SK-N-SH (cell line): ENCODE measurements around the gene TLX2. TPM values are rescaled to one million over a fixed set of nuclear protein-coding genes. Genes with fewer than 3 reads are reported as not detected.

ENCODE experiments used
- CTCF ChIA-PET: fragments of 300-600, 350-600 bp; formaldehyde crosslinking; extraction: SDS; loops from one replicate; lab custom pipeline; 2021; lab: Yijun Ruan, JAX
- POLR2A ChIA-PET: fragments of 350-600 bp; sonication (Branson Sonifier 250); formaldehyde crosslinking; extraction: SDS; loops from one replicate; lab custom pipeline; 2020; ENCODE audit warnings: antibody characterized with exemption, inconsistent platforms; lab: Yijun Ruan, JAX
- DNase-seq: peaks from one replicate; pipeline ENCODE4 v3.0.0; 2012
- H2AFZ ChIP-seq: fragments of 200-600 bp; sonication (generic); 2 replicates; pipeline ENCODE4 v1.8.1; 2016; ENCODE audit warnings: antibody characterized with exemption, mild to moderate bottlenecking, low read depth
- H3F3A ChIP-seq: fragments of 200-600 bp; sonication (generic); replicated peaks from 2 replicates; pipeline ENCODE3; 2016; ENCODE audit warnings: antibody characterized with exemption, mild to moderate bottlenecking; ENCODE audit not compliant: insufficient read depth
- H3K27ac ChIP-seq, 2 experiments: fragments of 200-500 bp in 1 of 2; fragments of 200-600 bp in 1 of 2; sonication (Bioruptor generic) in 1 of 2; sonication (generic), shearing (Covaris generic) in 1 of 2; 2 replicates each; pipeline versions ENCODE4 v1.5.1 to v1.6.1; 2014 to 2016; ENCODE audit warnings: low read depth in 2 of 2, inconsistent platforms in 1 of 2, low read length in 1 of 2, mild to moderate bottlenecking in 1 of 2, mixed read lengths in 1 of 2
- H3K27me3 ChIP-seq: fragments of 200-600 bp; sonication (generic), shearing (Covaris generic); 2 replicates; pipeline ENCODE4 v1.6.1; 2016; ENCODE audit warnings: mixed run types; ENCODE audit not compliant: insufficient read depth
- H3K36me3 ChIP-seq, 2 experiments: fragments of 200-500 bp in 1 of 2; fragments of 200-600 bp in 1 of 2; sonication (Bioruptor generic) in 1 of 2; sonication (generic) in 1 of 2; replicated peaks in 1 of 2; 2 replicates each; pipeline versions ENCODE3 to v1.5.1; 2014 to 2016; ENCODE audit warnings: low read length in 1 of 2, mild to moderate bottlenecking in 1 of 2; ENCODE audit not compliant: insufficient read depth in 2 of 2, control insufficient read depth in 1 of 2
- H3K4me1 ChIP-seq, 2 experiments: fragments of 200-500 bp in 1 of 2; fragments of 200-600 bp in 1 of 2; sonication (Bioruptor generic) in 1 of 2; sonication (generic), shearing (Covaris generic) in 1 of 2; 2 replicates each; pipeline versions ENCODE4 v1.5.1 to v1.6.1; 2014 to 2016; ENCODE audit warnings: low read depth in 1 of 2, low read length in 1 of 2, mixed run types in 1 of 2; ENCODE audit not compliant: insufficient read depth in 2 of 2, control insufficient read depth in 1 of 2
- H3K4me2 ChIP-seq: fragments of 200-600 bp; sonication (generic), shearing (Covaris generic); 2 replicates; pipeline ENCODE4 v1.6.1; 2017; ENCODE audit warnings: mixed run types
- H3K4me3 ChIP-seq, 2 experiments: fragments of 200-500 bp in 1 of 2; fragments of 200-600 bp in 1 of 2; sonication (Bioruptor generic) in 1 of 2; sonication (generic), shearing (Covaris generic) in 1 of 2; 2 replicates each; pipeline versions ENCODE4 v1.5.1 to v1.8.1; 2014 to 2016; ENCODE audit warnings: low read depth in 2 of 2, inconsistent platforms in 1 of 2, low read length in 1 of 2, mild to moderate bottlenecking in 1 of 2, mixed read lengths in 1 of 2, moderate library complexity in 1 of 2
- H3K79me2 ChIP-seq: fragments of 200-600 bp; sonication (generic); 2 replicates; pipeline ENCODE4 v1.8.1; 2017; ENCODE audit warnings: mild to moderate bottlenecking; ENCODE audit not compliant: insufficient read depth
- H3K9ac ChIP-seq: fragments of 200-600 bp; sonication (generic); 2 replicates; pipeline ENCODE4 v1.6.1; 2017; ENCODE audit warnings: mixed run types
- H3K9me2 ChIP-seq: fragments of 200-600 bp; sonication (generic); 2 replicates; pipeline ENCODE4 v1.6.1; 2017; ENCODE audit warnings: mixed run types
- H3K9me3 ChIP-seq: fragments of 200-600 bp; sonication (generic); 2 replicates; pipeline ENCODE4 v1.6.1; 2017; ENCODE audit warnings: mixed run types, mild to moderate bottlenecking, moderate library complexity
- H4K20me1 ChIP-seq: fragments of 200-600 bp; sonication (generic); 2 replicates; pipeline ENCODE4 v1.6.1; 2017; ENCODE audit warnings: mild to moderate bottlenecking, mixed run types; ENCODE audit not compliant: insufficient read depth
- CHD2 ChIP-seq: fragments of 150-350 bp; IDR thresholded peaks from 2 replicates; pipeline ENCODE4 v1.6.1; 2018; ENCODE audit warnings: low read length; ENCODE audit not compliant: partially characterized antibody
- EP300 ChIP-seq, 2 experiments: IDR thresholded peaks; 2 replicates each; pipeline versions ENCODE4 v1.4.0 to v1.6.1; 2012; ENCODE audit warnings: borderline replicate concordance in 1 of 2, low read depth in 1 of 2, low read length in 1 of 2
- EZH2phosphoT487 ChIP-seq: fragments of 200-600 bp; sonication (generic); IDR thresholded peaks from 2 replicates; pipeline ENCODE4 v1.6.1; 2017; ENCODE audit warnings: low read depth, mixed run types, mild to moderate bottlenecking, antibody characterized with exemption, moderate library complexity, borderline replicate concordance
- FOXM1 ChIP-seq: IDR thresholded peaks from 2 replicates; pipeline ENCODE4 v1.4.0; 2012; ENCODE audit warnings: low read depth, mild to moderate bottlenecking
- GABPA ChIP-seq: IDR thresholded peaks from 2 replicates; pipeline ENCODE4 v1.4.0; 2012; ENCODE audit warnings: low read depth, mild to moderate bottlenecking
- JUND ChIP-seq: IDR thresholded peaks from 2 replicates; pipeline ENCODE4 v1.4.0; 2012
- MAX ChIP-seq: IDR thresholded peaks from 2 replicates; pipeline ENCODE4 v1.4.0; 2012; ENCODE audit warnings: low read depth
- MEF2A ChIP-seq: IDR thresholded peaks from 2 replicates; pipeline ENCODE4 v1.4.0; 2012; ENCODE audit warnings: low read depth, borderline replicate concordance
- POLR2AphosphoS5 ChIP-seq: IDR thresholded peaks from 2 replicates; pipeline ENCODE4 v1.6.1; 2012; ENCODE audit warnings: low read depth, low read length
- RAD21 ChIP-seq: IDR thresholded peaks from 2 replicates; pipeline ENCODE4 v1.6.1; 2012; ENCODE audit warnings: mild to moderate bottlenecking, low read length
- REST ChIP-seq: IDR thresholded peaks from 2 replicates; pipeline ENCODE4 v1.6.1; 2012; ENCODE audit warnings: mild to moderate bottlenecking, low read depth, low read length, moderate library complexity
- RXRA ChIP-seq: IDR thresholded peaks from 2 replicates; pipeline ENCODE4 v1.4.0; 2012; ENCODE audit warnings: low read depth, mild to moderate bottlenecking, borderline replicate concordance
- TCF12 ChIP-seq: IDR thresholded peaks from 2 replicates; pipeline ENCODE4 v1.4.0; 2012
- USF1 ChIP-seq: IDR thresholded peaks from 2 replicates; pipeline ENCODE4 v1.4.0; 2012; ENCODE audit warnings: low read depth, borderline replicate concordance
- YY1 ChIP-seq: IDR thresholded peaks from 2 replicates; pipeline ENCODE4 v1.4.0; 2012; ENCODE audit warnings: low read depth, mild to moderate bottlenecking
- WGBS: methylation state at CpG from one replicate; pipeline ENCODE4 v1.1.6; 2017; ENCODE audit warnings: low lambda C conversion rate; 5-methylcytosine and 5-hydroxymethylcytosine counted together
- polyA plus RNA-seq, 3 experiments: library from polyadenylated mRNA; depleted of rRNA; stranded (reverse); fragments of >200 nt; gene quantifications; 2 replicates each; pipeline ENCODE4 v1.2.3, GENCODE V29; 2012

The TLX2 gene
- polyA plus RNA-seq, 1 of the 3 experiments (the other 2 are of a cell fraction): 24.5 TPM

DNA sequence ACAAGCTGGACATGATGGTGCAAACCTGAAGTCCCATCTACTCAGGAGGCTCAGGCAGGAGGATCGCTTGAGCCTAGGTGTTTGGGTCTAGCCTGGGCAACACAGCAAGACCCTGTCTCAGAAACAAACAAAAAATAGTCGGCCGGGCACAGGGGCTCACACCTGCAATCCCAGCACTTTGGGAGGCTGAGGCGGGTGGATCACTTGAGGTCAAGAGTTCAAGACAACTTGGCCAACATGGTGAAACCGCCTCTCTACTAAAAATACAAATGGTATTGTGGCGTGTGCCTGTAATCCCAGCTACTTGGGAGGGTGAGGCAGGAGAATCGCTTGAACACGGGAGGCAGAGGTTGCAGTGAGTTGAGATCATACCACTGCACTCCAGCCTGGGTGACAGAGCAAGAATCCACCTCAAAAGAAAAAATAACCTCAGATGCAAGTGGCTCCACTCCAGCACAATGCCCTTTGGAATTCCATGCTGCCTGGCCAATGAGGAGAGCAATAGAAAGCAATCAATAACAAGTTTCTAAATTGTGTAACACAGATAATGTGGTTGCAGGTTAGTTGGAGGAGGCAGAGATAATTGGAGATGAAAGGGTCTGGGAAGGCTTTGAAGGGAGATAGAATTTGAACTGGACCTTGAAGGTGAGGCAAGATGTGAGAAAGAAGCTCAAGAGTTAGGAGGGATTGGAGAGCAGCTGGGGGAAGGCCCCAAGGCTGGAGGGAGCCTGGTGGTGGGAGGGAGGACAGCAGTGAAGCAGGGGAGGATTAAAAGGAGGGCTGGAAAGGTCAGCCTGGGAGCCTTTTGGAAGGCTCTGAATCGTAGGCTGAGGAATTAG is 25.4 kb upstream of the TLX2 start:
- ChIA-PET CTCF (interaction anchor here (0.6 to 3.0 kb wide), 4 partner anchors 18 to 98 kb away, joined by 3 to 13 read pairs (median 4); partner anchors contain the start of gene PCGF1), POLR2A (interaction anchor here (1.0 kb wide), 1 partner anchor 17 kb away, joined by 3 read pairs; no protein-coding TSS in a partner anchor)
- WGBS: 88% methylated on average over 9 of the region's 9 CpGs

DNA sequence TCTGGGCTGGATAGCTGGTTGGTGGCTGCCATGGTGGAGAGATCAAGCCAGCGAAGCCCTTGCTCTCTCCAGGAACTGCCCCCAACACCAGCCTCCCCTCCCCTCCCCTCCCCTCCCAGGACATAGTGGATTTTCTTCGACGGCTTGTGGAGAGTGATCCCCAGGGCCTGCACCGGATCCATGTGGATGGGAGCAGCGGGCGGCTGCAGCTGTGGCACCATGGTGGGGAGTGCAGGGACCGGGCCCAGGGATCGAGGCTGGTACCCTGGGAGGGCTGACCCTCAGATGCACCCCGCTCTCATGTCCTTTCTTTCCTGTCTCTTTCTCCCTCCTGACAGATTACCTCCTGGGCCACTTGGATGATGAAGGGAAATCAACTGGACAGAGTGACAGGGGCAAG is 24.3 kb upstream of the TLX2 start:
- no peaks in the 10 kb centered on the region for H3K4me1 ChIP-seq
- H3F3A ChIP-seq: no peaks in the 10 kb centered on the region
- H4K20me1 ChIP-seq: no peaks in the 10 kb centered on the region
- CTCF ChIA-PET: interaction anchor here (0.6 to 3.0 kb wide), 4 partner anchors 9 to 97 kb away, joined by 3 to 13 read pairs (median 4); partner anchors contain the start of gene PCGF1
- H3K9ac ChIP-seq: no peak overlapping the region
- peaks cover 6 to 49% of the 10 kb centered on the region in 2 experiments for H3K36me3 ChIP-seq
- no peak overlapping the region for H3K4me3 ChIP-seq
- TF ChIP-seq FOXM1 (no peak), EP300 (IDR thresholded peaks at IDR 0.05; ENCODE audit: borderline replicate concordance in 1 of 2, low read depth in 1 of 2, low read length in 1 of 2) (no peak), RAD21 (no peak), RXRA (no peak), EZH2phosphoT487 (no peak), JUND (no peak), POLR2AphosphoS5 (no peak), CHD2 (no peak), MAX (no peak), REST (no peak), MEF2A (no peak), USF1 (no peak)
- TF ChIP-seq, all 33 proteins: peak for 0
- no peak overlapping the region for H2AFZ ChIP-seq
- no peaks in the 10 kb centered on the region for H3K27me3 ChIP-seq
- no peaks in the 10 kb centered on the region for H3K9me3 ChIP-seq
- 96% methylated on average over 6 of the region's 9 CpGs for WGBS
- H3K27ac ChIP-seq: no peak overlapping the region
- peaks cover 17% of the 10 kb centered on the region for H3K79me2 ChIP-seq
- no peak for DNase-seq
- no peaks in the 10 kb centered on the region for H3K9me2 ChIP-seq
- H3K4me2 ChIP-seq: no peak overlapping the region
- POLR2A ChIA-PET: interaction anchor here (1.0 kb wide), 1 partner anchor 16 kb away, joined by 3 read pairs; no protein-coding TSS in a partner anchor

More for the DNA sequence above, 25.4 kb upstream of the TLX2 start:
- no peaks in the 10 kb centered on the region for H3K9me2 ChIP-seq
- H3K79me2 ChIP-seq: peaks cover 28% of the 10 kb centered on the region
- H2AFZ ChIP-seq: no peak overlapping the region
- TF ChIP-seq TCF12 (no peak), YY1 (no peak), JUND (no peak), EZH2phosphoT487 (no peak), GABPA (no peak)
- no peak for DNase-seq
- H3K36me3 ChIP-seq: peaks cover 6 to 43% of the 10 kb centered on the region in 2 experiments
- H3K9ac ChIP-seq: no peak overlapping the region
- no peak overlapping the region for H3K4me3 ChIP-seq
- H3K9me3 ChIP-seq: no peaks in the 10 kb centered on the region
- H3K4me1 ChIP-seq: peaks cover 0 to 2% of the 10 kb centered on the region in 2 experiments; a peak in 2 of 4 replicates
- H3K27ac ChIP-seq: no peak overlapping the region
- no peaks in the 10 kb centered on the region for H3F3A ChIP-seq
- no peaks in the 10 kb centered on the region for H4K20me1 ChIP-seq
- H3K4me2 ChIP-seq: no peak overlapping the region
- H3K27me3 ChIP-seq: no peaks in the 10 kb centered on the region
